Measurements from ENCODE around the gene PCDHGB1.

PCDHGB1 gene

GRCh38 chr5:141366016-141366896, 16.4 kb downstream of the PCDHGB1 start:
- peaks cover 32% of the 10 kb centered on the region for H3K9me3 ChIP-seq (ENCODE audit: low read length)
- no peak overlapping the region for H3K9ac ChIP-seq (ENCODE audit: low read length)
- H3K4me1 ChIP-seq (ENCODE audit: insufficient read depth, low read length, severe bottlenecking) = no peaks in the 10 kb centered on the region
- no peaks in the 10 kb centered on the region for H3K9me2 ChIP-seq (ENCODE audit: low read depth, low read length)
- H3F3A ChIP-seq (ENCODE audit: insufficient read depth, low read length) = no peaks in the 10 kb centered on the region
- no peak overlapping the region for H3K27ac ChIP-seq (ENCODE audit: low read depth, low read length, poor library complexity, severe bottlenecking)
- no peak overlapping the region for H3K4me3 ChIP-seq (ENCODE audit: low read depth, low read length, poor library complexity, severe bottlenecking)
- H4K20me1 ChIP-seq (ENCODE audit: insufficient read depth, low read length) = no peaks in the 10 kb centered on the region
- TF ChIP-seq CTCF (IDR thresholded peaks at IDR 0.05; ENCODE audit: low read length) = no peak
- TF ChIP-seq EZH2 (IDR thresholded peaks at IDR 0.05; ENCODE audit: borderline replicate concordance, low read length) = no peak
- H3K79me2 ChIP-seq (ENCODE audit: insufficient read depth, low read length) = no peaks in the 10 kb centered on the region
- no peak overlapping the region for H3K4me2 ChIP-seq (ENCODE audit: low read length)
- no peak overlapping the region for H2AFZ ChIP-seq (ENCODE audit: low read length)
- no peaks in the 10 kb centered on the region for H3K36me3 ChIP-seq (ENCODE audit: insufficient read depth, low read length)
- no peaks in the 10 kb centered on the region for H3K27me3 ChIP-seq (ENCODE audit: insufficient read depth, low read length)

GRCh38 chr5:141369994-141370848, 20.3 kb downstream of the PCDHGB1 start, which contains the start of gene PCDHGB3:
Gene PCDHGB3, plus strand, starts transcription at chr5:141370242. Its CDS starts 153 bp downstream, at chr5:141370395.
- peaks cover 27% of the 10 kb centered on the region for H3K9me3 ChIP-seq (ENCODE audit: low read length)
- no peak within 1 kb of the TSS for H2AFZ ChIP-seq (ENCODE audit: low read length)
- no peak within 1 kb of the TSS for H3K4me3 ChIP-seq (ENCODE audit: low read depth, low read length, poor library complexity, severe bottlenecking)
- H3K79me2 ChIP-seq (ENCODE audit: insufficient read depth, low read length) = no peaks in the 10 kb centered on the region
- no peak within 1 kb of the TSS for H3K4me2 ChIP-seq (ENCODE audit: low read length)
- no peaks in the 10 kb centered on the region for H3K4me1 ChIP-seq (ENCODE audit: insufficient read depth, low read length, severe bottlenecking)
- H3K27me3 ChIP-seq (ENCODE audit: insufficient read depth, low read length) = no peaks in the 10 kb centered on the region
- no peak within 1 kb of the TSS for H3K27ac ChIP-seq (ENCODE audit: low read depth, low read length, poor library complexity, severe bottlenecking)
- no peaks in the 10 kb centered on the region for H3K9me2 ChIP-seq (ENCODE audit: low read depth, low read length)
- no peaks in the 10 kb centered on the region for H3K36me3 ChIP-seq (ENCODE audit: insufficient read depth, low read length)
- H4K20me1 ChIP-seq (ENCODE audit: insufficient read depth, low read length) = no peaks in the 10 kb centered on the region
- no peak within 1 kb of the TSS for H3K9ac ChIP-seq (ENCODE audit: low read length)
- TF ChIP-seq EZH2 (IDR thresholded peaks at IDR 0.05; ENCODE audit: borderline replicate concordance, low read length) (no peak), CTCF (IDR thresholded peaks at IDR 0.05; ENCODE audit: low read length) (0 out of 2 replicates have a peak, but pooled peaks have one; percentile 13)
- H3F3A ChIP-seq (ENCODE audit: insufficient read depth, low read length) = no peaks in the 10 kb centered on the region

GRCh38 chr5:141371572-141372475, 21.9 kb downstream of the PCDHGB1 start:
- Histone ChIP-seq H3K27ac (ENCODE audit: low read depth, low read length, poor library complexity, severe bottlenecking) (no peak overlapping the region), H3K4me1 (ENCODE audit: insufficient read depth, low read length, severe bottlenecking) (no peaks in the 10 kb centered on the region), H3F3A (ENCODE audit: insufficient read depth, low read length) (no peaks in the 10 kb centered on the region), H3K9me2 (ENCODE audit: low read depth, low read length) (no peaks in the 10 kb centered on the region), H3K9me3 (ENCODE audit: low read length) (peaks cover 23% of the 10 kb centered on the region), H3K9ac (ENCODE audit: low read length) (no peak overlapping the region), H3K36me3 (ENCODE audit: insufficient read depth, low read length) (no peaks in the 10 kb centered on the region), H4K20me1 (ENCODE audit: insufficient read depth, low read length) (no peaks in the 10 kb centered on the region), H2AFZ (ENCODE audit: low read length) (no peak overlapping the region), H3K4me3 (ENCODE audit: low read depth, low read length, poor library complexity, severe bottlenecking) (no peak overlapping the region), H3K4me2 (ENCODE audit: low read length) (no peak overlapping the region), H3K79me2 (ENCODE audit: insufficient read depth, low read length) (no peaks in the 10 kb centered on the region), H3K27me3 (ENCODE audit: insufficient read depth, low read length) (no peaks in the 10 kb centered on the region)
- TF ChIP-seq CTCF (IDR thresholded peaks at IDR 0.05; ENCODE audit: low read length) (no peak), EZH2 (IDR thresholded peaks at IDR 0.05; ENCODE audit: borderline replicate concordance, low read length) (no peak)

Data from OCI-LY1 (cell line).